KOPT-K1 (cell line): ENCODE measurements around the gene PLOD3.

Source experiments
- H3K27ac ChIP-seq: fragments of 200-600 bp; sonication (generic); 2 replicates; pipeline ENCODE4 v1.5.1; 2016; ENCODE audit warnings: antibody characterized with exemption, mild to moderate bottlenecking, low read depth, low read length; ENCODE audit not compliant: poor library complexity, severe bottlenecking
- H3K36me3 ChIP-seq: fragments of 200-600 bp; sonication (generic); 2 replicates; pipeline ENCODE4 v1.5.1; 2017; ENCODE audit warnings: antibody characterized with exemption, mild to moderate bottlenecking, low read length, moderate library complexity; ENCODE audit not compliant: insufficient read depth
- H3K9me3 ChIP-seq: fragments of 200-600 bp; sonication (generic); 2 replicates; pipeline ENCODE4 v1.5.1; 2017; ENCODE audit warnings: antibody characterized with exemption, low read length, mild to moderate bottlenecking; ENCODE audit not compliant: insufficient read depth, poor library complexity, severe bottlenecking

PLOD3 gene

GRCh38 chr7:101186194-101186593 is 31.2 kb downstream of the PLOD3 start:
- Histone ChIP-seq H3K36me3 (no peaks in the 10 kb centered on the region), H3K27ac (no peak overlapping the region), H3K9me3 (no peaks in the 10 kb centered on the region)

DNA sequence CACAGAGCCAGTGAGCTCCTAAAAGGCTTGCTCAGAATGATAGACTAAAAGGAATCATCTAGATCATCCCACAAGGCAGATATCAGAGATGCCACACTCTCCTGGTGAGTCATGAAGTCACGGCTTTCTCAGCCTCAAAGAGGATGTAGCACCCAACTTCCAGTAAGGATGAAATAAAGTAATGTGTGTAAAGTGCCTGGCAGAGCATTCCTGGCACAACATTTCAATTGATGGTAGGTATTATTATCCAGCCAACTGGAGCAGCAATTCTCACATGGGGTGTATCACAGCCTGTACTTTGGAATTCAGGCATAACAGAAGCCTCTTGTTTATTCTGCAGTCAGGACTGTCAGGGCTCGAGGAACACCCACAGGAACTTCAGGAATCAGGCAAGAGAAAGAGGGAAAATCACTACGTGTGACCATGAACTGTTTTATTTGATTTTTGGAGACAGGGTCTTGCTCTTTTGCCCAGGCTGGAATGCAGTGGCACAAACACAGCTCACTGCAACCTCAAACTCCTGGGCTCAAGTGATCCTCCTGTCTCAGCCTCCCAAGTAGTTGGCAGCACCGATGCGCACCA is 32.0 kb downstream of the PLOD3 start:
- no peaks in the 10 kb centered on the region for H3K9me3 ChIP-seq
- no peak overlapping the region for H3K27ac ChIP-seq
- no peaks in the 10 kb centered on the region for H3K36me3 ChIP-seq

- no peak within 1 kb of the TSS for H3K27ac ChIP-seq
- H3K9me3 ChIP-seq, result no peaks in the 10 kb centered on the region
- no peaks in the 10 kb centered on the region for H3K36me3 ChIP-seq
These were observed 37.1 kb downstream of the PLOD3 start, which contains the start of gene NAT16 for GRCh38 chr7:101180130-101180755. Gene NAT16, minus strand, starts transcription at chr7:101180293. Its CDS starts 5,486 bp downstream, at chr7:101174807.

- H3K9me3 ChIP-seq, result no peaks in the 10 kb centered on the region
- H3K36me3 ChIP-seq, result no peaks in the 10 kb centered on the region
- no peak overlapping the region for H3K27ac ChIP-seq
These were observed 37.7 kb downstream of the PLOD3 start for GRCh38 chr7:101179713-101180112.

DNA sequence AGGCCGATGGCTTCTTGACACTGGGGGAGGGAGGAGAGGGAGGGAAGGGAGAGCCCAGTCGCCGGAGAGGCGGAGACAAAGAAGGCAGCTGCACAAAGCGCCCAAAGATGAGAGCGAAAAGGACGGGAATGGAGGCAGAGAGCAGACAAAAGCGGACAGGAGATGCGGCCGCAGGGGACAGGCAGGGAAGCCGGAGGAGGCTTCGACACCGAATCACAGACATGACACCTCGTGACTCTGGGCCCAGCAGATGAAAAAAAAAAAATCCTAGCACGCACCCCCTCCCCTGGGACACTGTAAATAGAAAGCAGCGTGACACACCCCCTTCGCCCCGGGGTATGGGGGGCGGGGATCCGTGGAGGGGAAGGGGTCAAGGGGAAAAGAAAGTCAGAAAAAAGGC is 38.3 kb downstream of the PLOD3 start:
- Histone ChIP-seq H3K9me3 (no peaks in the 10 kb centered on the region), H3K27ac (no peak overlapping the region), H3K36me3 (no peaks in the 10 kb centered on the region)

DNA sequence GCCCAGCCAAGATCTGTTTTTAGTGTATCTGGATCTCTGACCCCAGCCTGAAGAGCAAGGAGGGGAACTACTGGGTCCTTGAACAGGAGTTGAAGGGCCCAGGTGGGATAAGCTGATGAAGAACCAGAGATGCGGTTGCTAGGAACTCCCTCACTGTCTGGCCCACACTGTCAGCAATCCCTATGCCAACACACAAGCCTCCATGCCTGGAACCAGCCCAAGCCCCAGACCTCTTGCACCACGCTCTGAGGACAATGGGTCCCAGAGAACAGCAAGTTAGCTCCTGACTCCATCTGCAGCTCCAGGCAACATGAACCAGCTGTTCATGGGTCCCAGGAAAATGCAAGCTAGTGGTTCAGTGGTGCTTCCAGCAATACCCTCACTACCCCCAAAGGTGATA is 39.7 kb downstream of the PLOD3 start:
- Histone ChIP-seq H3K27ac (no peak overlapping the region), H3K9me3 (no peaks in the 10 kb centered on the region), H3K36me3 (no peaks in the 10 kb centered on the region)

DNA sequence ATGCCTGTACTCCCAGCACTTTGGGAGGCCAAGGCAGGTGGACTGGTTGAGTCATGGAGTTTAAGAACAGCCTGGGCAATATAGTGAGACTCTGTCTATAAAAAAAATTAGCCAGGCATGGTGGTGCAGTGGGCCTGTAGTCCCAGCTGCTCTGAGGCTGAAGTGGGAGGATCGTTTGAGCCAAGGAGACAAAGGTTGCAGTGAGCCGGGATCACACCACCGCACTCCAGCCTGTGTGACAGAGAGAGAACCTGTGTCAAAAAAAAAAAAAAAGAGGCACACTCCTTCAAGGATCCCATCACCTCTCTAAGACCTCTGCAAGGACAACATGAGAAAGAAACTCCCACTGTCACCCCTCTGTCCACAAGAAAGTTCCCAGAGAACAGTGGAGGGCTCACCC is 41.7 kb downstream of the PLOD3 start:
- H3K9me3 ChIP-seq, result no peaks in the 10 kb centered on the region
- no peaks in the 10 kb centered on the region for H3K36me3 ChIP-seq
- H3K27ac ChIP-seq, result no peak overlapping the region

- Histone ChIP-seq H3K9me3 (no peaks in the 10 kb centered on the region), H3K36me3 (no peaks in the 10 kb centered on the region), H3K27ac (no peak overlapping the region)
These were observed 43.0 kb downstream of the PLOD3 start for GRCh38 chr7:101174322-101174854.

DNA sequence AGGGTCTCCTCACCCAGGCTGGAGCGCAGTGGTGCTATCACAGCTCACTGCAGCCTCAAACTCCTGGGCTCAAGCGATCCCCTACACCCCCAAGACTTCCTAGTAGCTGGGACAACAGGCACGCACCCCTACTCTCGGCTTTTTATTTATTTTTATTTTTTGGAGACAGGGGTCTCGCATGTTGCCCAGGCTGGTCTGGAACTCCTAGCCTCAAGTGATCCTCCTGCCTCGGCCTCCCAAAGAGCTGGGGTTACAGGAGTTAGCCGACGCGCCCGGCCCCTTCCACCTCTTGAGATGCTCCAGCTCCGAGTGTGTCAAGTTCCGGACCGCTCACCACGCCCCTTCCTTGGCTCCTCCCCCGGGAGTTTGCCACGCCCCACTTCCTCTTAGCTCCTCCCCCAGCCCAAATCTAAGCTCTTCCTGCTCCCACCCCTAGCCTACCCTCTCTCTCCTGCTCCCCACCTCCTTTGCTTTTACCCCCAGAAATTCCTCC is 43.6 kb downstream of the PLOD3 start:
- Histone ChIP-seq H3K9me3 (no peaks in the 10 kb centered on the region), H3K27ac (no peak overlapping the region)

DNA sequence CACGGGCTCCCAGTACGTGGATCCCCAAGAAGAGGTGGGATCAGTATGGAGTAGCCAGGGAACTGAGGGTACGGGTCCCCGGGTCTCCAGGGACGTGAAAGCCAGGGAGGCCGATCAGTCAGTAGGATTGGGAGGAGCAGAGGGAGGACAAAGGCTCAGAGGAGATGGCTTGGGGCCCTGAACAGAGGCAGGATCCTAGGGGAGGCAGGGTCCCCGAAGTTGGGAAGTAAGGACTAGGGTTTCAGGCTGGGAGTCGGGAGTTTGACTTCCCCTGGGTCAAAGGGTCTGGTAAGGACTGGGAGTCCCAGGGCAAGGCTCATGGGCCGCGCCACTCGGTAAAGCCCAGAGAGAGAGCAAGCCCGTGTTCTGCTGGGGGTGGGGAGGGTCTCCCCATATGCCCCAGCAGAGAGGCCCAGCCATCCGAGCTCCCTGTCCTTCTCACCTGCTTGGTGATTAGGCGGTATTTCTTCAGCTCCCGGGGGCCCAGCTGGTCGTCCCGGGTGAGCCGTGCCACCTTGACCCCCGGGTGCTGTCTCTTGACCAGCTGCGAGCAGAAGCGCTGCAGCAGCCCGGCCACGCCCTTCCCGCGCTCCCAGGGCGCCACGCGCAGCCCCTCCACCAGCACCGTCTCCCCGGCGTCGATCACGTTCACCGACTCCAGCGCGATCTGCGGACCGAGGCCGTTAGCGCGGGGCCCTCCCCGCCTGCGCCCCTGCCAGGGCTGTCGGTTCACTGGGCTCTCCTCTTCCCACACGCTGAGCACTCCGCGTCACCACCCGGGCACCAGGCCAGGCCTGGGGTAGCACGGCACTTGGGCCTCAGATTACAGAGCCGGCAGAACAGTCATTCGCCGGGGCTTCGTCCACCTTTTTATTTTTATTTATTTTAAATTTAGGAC is 44.3 kb downstream of the PLOD3 start:
- no peak overlapping the region for H3K27ac ChIP-seq
- no peaks in the 10 kb centered on the region for H3K36me3 ChIP-seq
- no peaks in the 10 kb centered on the region for H3K9me3 ChIP-seq

More for the DNA sequence above, 43.6 kb downstream of the PLOD3 start:
- no peaks in the 10 kb centered on the region for H3K36me3 ChIP-seq

DNA sequence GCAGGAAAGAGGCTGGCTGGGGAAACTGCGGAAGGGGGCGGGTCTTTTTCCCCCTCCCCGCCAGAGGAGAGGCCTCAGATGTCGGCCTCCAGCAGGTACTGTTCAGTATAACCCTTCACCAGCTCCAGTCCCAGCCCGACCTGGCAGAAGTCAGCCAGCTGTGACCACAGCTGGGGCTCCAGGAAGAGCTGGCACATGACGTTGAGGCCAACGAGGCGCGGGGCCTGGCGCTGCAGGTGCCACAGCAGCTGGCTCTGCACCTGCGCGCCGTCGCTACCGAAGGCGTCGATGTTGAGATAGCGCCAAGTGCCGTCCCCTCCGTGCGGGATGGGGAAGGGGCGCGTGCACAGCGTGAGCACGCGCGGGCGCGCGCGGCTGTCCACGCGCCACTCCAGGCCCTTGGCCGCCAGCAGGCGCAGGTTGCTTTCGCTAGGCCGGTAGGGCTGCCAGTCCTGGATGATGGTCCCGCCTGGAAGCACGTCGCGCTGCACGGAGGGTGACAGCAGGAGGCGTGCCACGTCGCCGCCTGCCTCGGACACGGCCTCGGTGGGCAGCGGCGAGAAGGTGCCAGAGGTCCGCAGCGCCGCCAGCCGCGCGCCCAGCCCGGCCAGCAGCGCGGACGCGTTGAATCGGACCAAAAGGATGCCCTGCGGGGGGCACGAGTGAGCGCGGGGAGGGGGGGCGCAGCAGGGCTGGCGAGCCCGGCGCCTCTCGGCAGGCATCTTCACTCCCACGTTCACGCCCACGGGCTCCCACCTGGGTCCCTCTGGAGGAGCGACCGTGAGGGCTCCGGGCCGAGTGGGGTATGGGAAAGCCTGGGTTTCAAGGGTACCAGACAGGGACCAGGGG is 45.2 kb downstream of the PLOD3 start:
- no peaks in the 10 kb centered on the region for H3K9me3 ChIP-seq
- H3K36me3 ChIP-seq, result no peaks in the 10 kb centered on the region
- no peak overlapping the region for H3K27ac ChIP-seq

DNA sequence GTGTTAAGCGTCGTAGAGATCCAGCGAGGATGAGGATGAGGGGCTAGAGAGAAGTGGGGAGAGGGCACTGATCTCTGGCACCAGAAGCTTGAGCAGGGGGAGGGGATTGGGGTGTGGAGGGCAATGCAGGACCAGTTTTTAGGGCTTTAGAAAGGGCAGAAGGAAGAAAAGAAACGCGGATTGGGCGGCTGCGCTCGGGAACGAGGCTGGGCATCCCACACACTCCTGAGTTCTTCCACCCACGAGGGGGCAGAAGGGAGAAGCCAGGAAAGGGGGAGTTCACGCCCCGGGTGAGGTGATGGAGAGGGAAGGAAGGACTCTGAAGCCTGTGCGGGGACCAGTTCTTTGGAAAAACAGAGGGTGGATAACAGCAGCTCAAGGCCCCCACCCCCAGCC is 45.9 kb downstream of the PLOD3 start:
- no peaks in the 10 kb centered on the region for H3K9me3 ChIP-seq
- H3K36me3 ChIP-seq, result no peaks in the 10 kb centered on the region
- no peak overlapping the region for H3K27ac ChIP-seq

DNA sequence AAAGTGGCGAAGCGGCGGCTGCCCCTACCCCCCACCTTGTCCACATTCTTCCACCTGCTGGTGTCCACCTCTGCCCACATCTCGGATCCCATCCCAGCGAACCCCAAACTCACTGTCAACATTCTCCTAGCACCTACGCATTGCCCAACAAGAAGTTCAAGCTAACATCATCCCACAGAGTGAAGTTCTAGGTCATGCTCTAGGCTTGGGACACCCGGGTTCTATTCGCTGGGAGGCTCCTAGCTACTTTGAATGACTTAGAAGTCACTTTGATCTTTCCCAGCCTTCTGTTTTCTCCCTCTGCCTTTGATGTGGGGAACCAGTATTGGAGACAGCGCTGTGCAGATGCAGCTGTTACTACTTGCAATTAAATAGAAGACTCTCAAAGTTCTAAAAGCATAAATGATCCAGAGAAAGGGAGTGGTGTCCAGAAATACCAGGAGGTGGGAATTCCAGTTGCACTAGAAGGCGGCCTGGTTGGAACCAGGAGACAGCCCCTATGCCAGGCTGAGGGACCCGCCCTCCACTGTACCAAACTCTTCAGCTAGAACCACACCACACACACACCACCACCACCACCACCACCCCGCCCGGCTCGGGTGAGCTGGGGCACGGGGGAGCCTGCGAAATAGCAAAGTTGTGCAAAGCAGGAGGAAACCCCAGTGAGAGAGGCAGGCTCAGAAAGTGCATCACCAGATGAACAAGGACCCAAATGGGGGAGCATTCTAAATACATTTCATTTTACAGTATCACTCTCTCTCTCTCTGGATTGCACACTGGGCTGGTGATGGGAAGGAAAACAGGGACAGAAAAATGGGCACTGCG is 46.6 kb downstream of the PLOD3 start:
- Histone ChIP-seq H3K36me3 (no peaks in the 10 kb centered on the region), H3K9me3 (no peaks in the 10 kb centered on the region), H3K27ac (no peak overlapping the region)
